Thoracic aorta (tissue), 2 donors: ENCODE results near the gene ANKS1A. TPM values are rescaled to one million over a fixed set of nuclear protein-coding genes. Genes with fewer than 3 reads are reported as not detected.
A peak's percentile ranks its signal among the peaks of the same experiment; 100 is the strongest.

ENCODE experiments used
- ATAC-seq: fragments of 150-250 bp; one replicate; pipeline ENCODE4 v1.8.0; 2017; ENCODE audit warnings: low read depth; ENCODE audit not compliant: insufficient number of reproducible peaks, low FRiP score
- DNase-seq: peaks from one replicate; pipeline ENCODE4 v3.0.0-alpha.2; 2020; ENCODE audit warnings: low spot score
- H3K27ac ChIP-seq, 2 donors: fragments of 200-600 bp; sonication (generic); 1 replicate in 1 of 2; 2 replicates in 1 of 2; pipeline ENCODE4 v1.5.1; 2016; ENCODE audit warnings: mild to moderate bottlenecking in 2 of 2, moderate library complexity in 2 of 2
- H3K27me3 ChIP-seq: fragments of 200-600 bp; sonication (generic); replicated peaks from 2 replicates; pipeline ENCODE4 v1.6.0; 2016; ENCODE audit warnings: mild to moderate bottlenecking; ENCODE audit not compliant: insufficient read depth
- H3K36me3 ChIP-seq: fragments of 200-600 bp; sonication (generic); one replicate; pipeline ENCODE4 v1.5.1; 2016
- H3K4me1 ChIP-seq, 2 donors: fragments of 200-600 bp; sonication (generic); 1 replicate in 1 of 2; 2 replicates in 1 of 2; pipeline versions ENCODE4 v1.5.1 to v1.6.0; 2016; ENCODE audit warnings: low read depth in 2 of 2, mild to moderate bottlenecking in 1 of 2; ENCODE audit not compliant: control insufficient read depth in 1 of 2
- H3K4me3 ChIP-seq: fragments of 200-600 bp; sonication (generic); 2 replicates; pipeline ENCODE4 v1.5.1; 2016; ENCODE audit warnings: mild to moderate bottlenecking
- H3K9me3 ChIP-seq: fragments of 200-600 bp; sonication (generic); 2 replicates; pipeline ENCODE4 v1.5.1; 2016
- total RNA-seq, 2 donors: library from RNA; depleted of rRNA; stranded (reverse); fragments of >200 nt; gene quantifications; one replicate each; pipeline versions ENCODE4 v1.1.0 to v1.2.3, GENCODE V29; 2016
- TF ChIP-seq, protein P1 (sequence below): fragments of 200-600 bp; sonication (generic); IDR thresholded peaks from one replicate; pipeline ENCODE4 v1.5.1; 2019; ENCODE audit warnings: antibody characterized with exemption

The ANKS1A gene
- total RNA-seq, 2 donors from 2014 or later, result 37.9 to 55.4 TPM

- Histone ChIP-seq H3K9me3 (no peaks in the 10 kb centered on the region), H3K27me3 (no peaks in the 10 kb centered on the region), H3K4me3 (no peak overlapping the region), H3K4me1 (peaks cover 65 to 92% of the 10 kb centered on the region in 2 donors), H3K36me3 (peaks cover 4% of the 10 kb centered on the region), H3K27ac (peak overlapping the region; percentile 88 to 90)
- DNase-seq (no peak), ATAC-seq (no peak)
- TF ChIP-seq, protein P1, sequence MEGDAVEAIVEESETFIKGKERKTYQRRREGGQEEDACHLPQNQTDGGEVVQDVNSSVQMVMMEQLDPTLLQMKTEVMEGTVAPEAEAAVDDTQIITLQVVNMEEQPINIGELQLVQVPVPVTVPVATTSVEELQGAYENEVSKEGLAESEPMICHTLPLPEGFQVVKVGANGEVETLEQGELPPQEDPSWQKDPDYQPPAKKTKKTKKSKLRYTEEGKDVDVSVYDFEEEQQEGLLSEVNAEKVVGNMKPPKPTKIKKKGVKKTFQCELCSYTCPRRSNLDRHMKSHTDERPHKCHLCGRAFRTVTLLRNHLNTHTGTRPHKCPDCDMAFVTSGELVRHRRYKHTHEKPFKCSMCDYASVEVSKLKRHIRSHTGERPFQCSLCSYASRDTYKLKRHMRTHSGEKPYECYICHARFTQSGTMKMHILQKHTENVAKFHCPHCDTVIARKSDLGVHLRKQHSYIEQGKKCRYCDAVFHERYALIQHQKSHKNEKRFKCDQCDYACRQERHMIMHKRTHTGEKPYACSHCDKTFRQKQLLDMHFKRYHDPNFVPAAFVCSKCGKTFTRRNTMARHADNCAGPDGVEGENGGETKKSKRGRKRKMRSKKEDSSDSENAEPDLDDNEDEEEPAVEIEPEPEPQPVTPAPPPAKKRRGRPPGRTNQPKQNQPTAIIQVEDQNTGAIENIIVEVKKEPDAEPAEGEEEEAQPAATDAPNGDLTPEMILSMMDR, result no peak
These were observed 163.0 kb downstream of the ANKS1A start for GRCh38 chr6:35051997-35052583.

GRCh38 chr6:35052694-35053565, 163.9 kb downstream of the ANKS1A start:
- ATAC-seq, result no peak
- no peak for DNase-seq
- peaks cover 65 to 92% of the 10 kb centered on the region in 2 donors for H3K4me1 ChIP-seq
- H3K9me3 ChIP-seq, result no peaks in the 10 kb centered on the region
- TF ChIP-seq, protein P1, result no peak
- peak overlapping the region; percentile 3 for H3K4me3 ChIP-seq
- peak overlapping the region; percentile 88 to 90 for H3K27ac ChIP-seq
- peaks cover 4% of the 10 kb centered on the region for H3K36me3 ChIP-seq
- no peaks in the 10 kb centered on the region for H3K27me3 ChIP-seq

GRCh38 chr6:35053701-35054100, 164.6 kb downstream of the ANKS1A start:
- Histone ChIP-seq H3K4me3 (no peak overlapping the region), H3K36me3 (peaks cover 4% of the 10 kb centered on the region), H3K9me3 (no peaks in the 10 kb centered on the region), H3K27ac (peak overlapping the region; percentile 88 to 90), H3K27me3 (no peaks in the 10 kb centered on the region), H3K4me1 (peaks cover 57 to 91% of the 10 kb centered on the region in 2 donors)
- ATAC-seq (no peak), DNase-seq (no peak)
- TF ChIP-seq, protein P1, result no peak

DNA sequence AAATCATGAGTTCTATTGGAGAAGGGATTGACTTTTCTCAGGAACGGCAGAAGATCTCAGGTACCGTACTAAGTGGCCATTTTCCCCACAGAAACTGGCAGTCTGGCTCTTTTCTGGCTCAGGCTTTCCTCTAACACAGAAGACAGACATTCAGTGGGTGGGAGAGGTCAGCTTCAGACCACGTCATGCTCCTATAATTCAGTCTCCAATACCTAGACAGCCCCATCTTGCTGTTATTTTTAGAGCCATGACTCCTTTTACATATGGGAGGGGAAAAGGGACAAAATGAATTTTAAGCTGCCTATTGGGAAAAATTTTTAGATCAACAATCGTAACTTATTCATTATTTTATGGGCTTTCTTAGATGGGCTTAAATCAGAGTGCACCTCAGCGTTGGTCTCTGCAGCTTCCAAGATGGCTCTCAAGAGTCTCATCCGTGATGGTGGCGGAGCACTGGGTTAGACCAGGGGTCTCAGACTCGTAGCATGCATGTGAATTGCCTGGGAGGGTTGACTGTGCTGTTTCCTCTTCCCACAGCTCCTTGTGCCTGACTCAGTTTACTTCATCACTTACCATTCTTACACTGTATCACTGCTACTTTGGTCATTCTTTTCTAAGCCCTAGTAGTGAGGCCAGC, 165.2 kb downstream of the ANKS1A start:
- TF ChIP-seq, protein P1, result no peak
- peak overlapping the region; percentile 88 to 90 for H3K27ac ChIP-seq
- no peak overlapping the region for H3K4me3 ChIP-seq
- peaks cover 5% of the 10 kb centered on the region for H3K36me3 ChIP-seq
- H3K27me3 ChIP-seq, result no peaks in the 10 kb centered on the region
- no peak for ATAC-seq
- no peaks in the 10 kb centered on the region for H3K9me3 ChIP-seq
- no peak for DNase-seq
- peaks cover 52 to 91% of the 10 kb centered on the region in 2 donors for H3K4me1 ChIP-seq

- H3K4me1 ChIP-seq, result peaks cover 46 to 86% of the 10 kb centered on the region in 2 donors
- H3K36me3 ChIP-seq, result peaks cover 7% of the 10 kb centered on the region
- H3K27ac ChIP-seq, result peak overlapping the region; percentile 88 to 90
- H3K4me3 ChIP-seq, result no peak overlapping the region
- no peaks in the 10 kb centered on the region for H3K9me3 ChIP-seq
- no peaks in the 10 kb centered on the region for H3K27me3 ChIP-seq
- DNase-seq (no peak), ATAC-seq (no peak)
- TF ChIP-seq, protein P1, result no peak
These were observed 165.7 kb downstream of the ANKS1A start for GRCh38 chr6:35054743-35055130.
